HG03097 (cell line): ENCODE data around the gene CYP27C1.

ENCODE experiments used
- ATAC-seq: cut with Tn5 transposase; IDR thresholded peaks from one replicate; pipeline ENCODE4 v1.9.1; 2021; ENCODE audit not compliant: unreplicated experiment, low FRiP score

The CYP27C1 gene

DNA sequence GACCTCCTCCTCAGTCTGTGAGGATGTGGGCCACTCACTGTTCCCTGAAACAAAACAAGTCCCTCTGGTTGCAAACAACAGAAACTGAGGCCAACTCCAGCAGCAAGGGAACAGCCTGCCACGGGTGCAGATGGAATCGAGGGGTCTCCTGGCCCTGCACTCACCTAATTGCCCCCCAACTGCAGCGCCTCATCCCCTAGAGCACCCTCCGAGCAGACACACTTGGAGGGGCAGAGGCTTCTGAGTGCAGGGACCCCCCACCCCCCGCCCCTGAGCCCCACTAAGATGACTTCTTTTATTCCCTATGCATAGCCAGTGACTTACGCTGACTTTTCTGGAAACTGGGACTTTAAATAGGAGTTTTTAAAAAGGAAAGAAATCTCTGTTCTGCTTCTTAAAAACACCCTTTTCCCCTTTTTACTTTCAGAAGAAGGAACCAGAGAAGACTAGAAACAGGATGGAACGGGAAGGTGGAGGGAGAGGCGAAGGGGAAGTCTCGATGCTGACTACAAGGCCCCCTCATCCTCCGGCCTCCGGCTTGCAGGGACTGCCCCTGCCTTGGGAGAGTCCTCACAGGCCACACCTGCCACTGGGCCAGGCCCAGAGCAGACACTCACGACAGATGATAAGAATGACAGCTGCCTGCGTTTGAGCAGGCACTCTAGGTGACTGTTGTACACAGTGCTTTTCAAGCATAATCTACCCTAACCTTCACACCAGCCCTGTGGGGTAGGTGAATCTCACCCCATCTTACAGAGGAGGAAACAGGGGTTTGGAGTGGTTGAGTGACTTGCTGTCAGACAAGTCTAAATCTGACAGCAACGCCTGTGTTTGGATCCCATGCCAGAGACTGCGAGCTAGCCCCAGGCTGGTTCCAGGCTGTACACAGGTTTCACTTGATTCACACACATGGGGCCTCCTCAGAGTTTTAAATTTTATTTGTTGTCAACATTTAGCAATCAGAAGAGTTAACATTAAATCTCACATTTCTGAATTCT lies 85.0 kb downstream of the CYP27C1 start:
- ATAC-seq, result no peak

DNA sequence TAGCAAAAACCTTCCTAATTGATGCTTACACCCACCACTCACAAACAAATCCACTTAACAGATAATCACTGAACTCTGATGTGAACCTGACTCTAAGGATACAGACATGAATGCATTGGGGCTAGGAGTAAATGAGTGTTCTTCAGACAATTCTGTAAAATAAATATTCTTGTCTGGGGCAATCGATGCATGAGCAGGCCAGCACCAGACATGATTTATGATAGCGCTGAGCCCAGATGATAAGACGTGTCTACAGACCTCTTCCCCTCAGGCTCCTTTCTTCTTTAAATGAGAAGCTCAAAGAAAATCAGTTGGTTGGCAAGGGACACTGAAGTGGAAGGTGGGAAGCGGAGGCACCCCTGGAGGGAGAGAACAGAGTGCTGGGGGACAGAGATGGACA lies 85.9 kb downstream of the CYP27C1 start:
- no peak for ATAC-seq
